Ovary (tissue), 9 donors: ENCODE results near the gene GTPBP10. TPM values are rescaled to one million over a fixed set of nuclear protein-coding genes. Genes with fewer than 3 reads are reported as not detected.

Experiments
- DNase-seq, 5 donors: peaks; one replicate each; pipeline ENCODE4 v3.0.0-alpha.2; 2019 to 2020
- H3K27ac ChIP-seq, 2 donors: fragments of 200-600 bp; one replicate each; pipeline versions ENCODE4 v1.5.1 to v1.8.0; 2019 to 2022
- H3K27me3 ChIP-seq: fragments of 200-600 bp; one replicate; pipeline ENCODE4 v1.8.0; 2022
- H3K36me3 ChIP-seq: fragments of 200-600 bp; sonication (generic); one replicate; pipeline ENCODE4 v1.5.1; 2019
- H3K4me1 ChIP-seq: one replicate; pipeline ENCODE4 v1.8.1; 2013; ENCODE audit warnings: mild to moderate bottlenecking, moderate library complexity; ENCODE audit not compliant: insufficient read depth
- H3K4me3 ChIP-seq: fragments of 200-600 bp; sonication (generic); one replicate; pipeline ENCODE4 v1.5.1; 2017
- H3K9me3 ChIP-seq, 2 donors: fragments of 200-600 bp in 1 of 2; sonication (generic) in 1 of 2; one replicate each; pipeline versions ENCODE4 v1.5.1 to v1.8.1; 2013 to 2019; ENCODE audit warnings: mild to moderate bottlenecking in 1 of 2, moderate library complexity in 1 of 2
- CTCF ChIP-seq, 3 donors: fragments of 450-650 bp in 2 of 3; fragments of 200-600 bp in 1 of 3; IDR thresholded peaks; one replicate each; pipeline versions ENCODE4 v1.5.1 to v1.8.0; 2016 to 2022; ENCODE audit warnings: antibody characterized with exemption in 3 of 3, mild to moderate bottlenecking in 1 of 3
- EP300 ChIP-seq: sonication (generic); formaldehyde crosslinking; IDR thresholded peaks from one replicate; pipeline ENCODE4 v1.6.1; 2017; ENCODE audit warnings: antibody characterized with exemption
- POLR2A ChIP-seq: fragments of 450-650 bp; IDR thresholded peaks from one replicate; pipeline ENCODE4 v1.6.1; 2017; ENCODE audit warnings: antibody characterized with exemption, mild to moderate bottlenecking, moderate library complexity
- WGBS, 3 donors: extraction: QIAGEN DNeasy Blood & Tissue Kit in 1 of 3; methylation state at CpG; one replicate each; pipeline versions ENCODE4 v1.1.5 to v1.1.7; 2013 to 2017; 5-methylcytosine and 5-hydroxymethylcytosine counted together
- intact Hi-C, 4 donors: fragments of 100-400 bp; cut with DNase I; formaldehyde crosslinking; loops; one replicate each; pipeline versions ENCODE4 v1.11.0 to v1.15.1; 2022 to 2023
- polyA plus RNA-seq, 2 donors: library from polyadenylated mRNA; stranded (reverse); fragments of 200-250 nt in 1 of 2; fragments of 350-450 nt in 1 of 2; fragmentation: Illumina TruSeq in 1 of 2; extraction: RNeasy Lipid Tissue Mini Kit (QIAGEN cat#74804) in 1 of 2; gene quantifications; one replicate each; pipeline ENCODE4 v1.2.3, GENCODE V29; 2013 to 2014
- total RNA-seq, 7 donors: library from RNA; depleted of rRNA in 2 of 7; stranded (reverse); fragments of >200 nt in 2 of 7; fragmentation: NEBNext Ultra II Directional in 3 of 7; extraction: Animal tissue kit (Norgen Biotek cat#: 25700) in 3 of 7; gene quantifications; one replicate each; pipeline versions ENCODE4 v1.1.0 to v1.2.4, GENCODE V29; 2016 to 2023
- donor health status: DM: no; HTN: no; CAD: no; lungs with moderate emphysema.
- donor health status: DM: no; HTN: no; CAD: no.
- donor health status: Bipolar disorder and iron deficiency.
- donor health status: DM: yes; HTN: yes; CAD: no.
- donor health status: DM: no; HTN: no; CAD: no.
- donor health status: DM: yes; HTN: yes; CAD: no.

The GTPBP10 gene
- total and polyA plus RNA-seq, 9 donors: 7.7 to 36.6 (median 23.0) TPM

GRCh38 chr7:90351987-90352386, 5.5 kb downstream of the GTPBP10 start:
- intact Hi-C loops: no loop called here

GRCh38 chr7:90383422-90383821, 36.9 kb downstream of the GTPBP10 start:
- intact Hi-C loops: no loop called here
- TF ChIP-seq EP300 (no peak), POLR2A (no peak), CTCF (IDR thresholded peaks at IDR 0.05) (no peak)
- no peak for DNase-seq
- no peak overlapping the region for H3K4me3 ChIP-seq
- H3K4me1 ChIP-seq: no peaks in the 10 kb centered on the region
- no peak overlapping the region for H3K27ac ChIP-seq
- 88 to 92% (median 90%) methylated on average over 1 of the region's 1 CpG for WGBS, 3 donors
- no peaks in the 10 kb centered on the region for H3K27me3 ChIP-seq
- H3K9me3 ChIP-seq: no peaks in the 10 kb centered on the region
- H3K36me3 ChIP-seq: no peaks in the 10 kb centered on the region

More at GRCh38 chr7:90351987-90352386, 5.5 kb downstream of the GTPBP10 start:
- DNase-seq: no peak
- H3K4me1 ChIP-seq: peaks cover 4% of the 10 kb centered on the region
- TF ChIP-seq POLR2A: no peak
- no peak for TF ChIP-seq EP300
- no peak for TF ChIP-seq CTCF (IDR thresholded peaks at IDR 0.05)
- no peak overlapping the region for H3K4me3 ChIP-seq
- no peaks in the 10 kb centered on the region for H3K9me3 ChIP-seq
- H3K36me3 ChIP-seq: no peaks in the 10 kb centered on the region
- no peaks in the 10 kb centered on the region for H3K27me3 ChIP-seq
- no peak overlapping the region for H3K27ac ChIP-seq

- no peak overlapping the region for H3K27ac ChIP-seq
- no peaks in the 10 kb centered on the region for H3K4me1 ChIP-seq
- WGBS, 3 donors: 85 to 92% (median 87%) methylated on average over 3 of the region's 3 CpGs
- TF ChIP-seq CTCF (IDR thresholded peaks at IDR 0.05) (no peak), POLR2A (no peak), EP300 (no peak)
- H3K27me3 ChIP-seq: no peaks in the 10 kb centered on the region
- H3K4me3 ChIP-seq: no peak overlapping the region
- DNase-seq: no peak
- H3K9me3 ChIP-seq: no peaks in the 10 kb centered on the region
- H3K36me3 ChIP-seq: no peaks in the 10 kb centered on the region
- intact Hi-C loops: no loop called here
Measured at GRCh38 chr7:90383861-90384260, 37.3 kb downstream of the GTPBP10 start.

- Histone ChIP-seq H3K4me3 (no peak overlapping the region), H3K9me3 (no peaks in the 10 kb centered on the region), H3K27ac (no peak overlapping the region), H3K27me3 (no peaks in the 10 kb centered on the region), H3K4me1 (no peaks in the 10 kb centered on the region), H3K36me3 (no peaks in the 10 kb centered on the region)
- DNase-seq: no peak
- TF ChIP-seq POLR2A: no peak
- TF ChIP-seq CTCF (IDR thresholded peaks at IDR 0.05): no peak
- no peak for TF ChIP-seq EP300
- intact Hi-C loops: no loop called here
Measured at GRCh38 chr7:90384433-90384832, 37.9 kb downstream of the GTPBP10 start.
